Esophagus mucosa (tissue), 1 donor: ENCODE measurements around the gene ERBB3. TPM values are rescaled to one million over a fixed set of nuclear protein-coding genes. Genes with fewer than 3 reads are reported as not detected.

Experiments used
- ATAC-seq: fragments of 200-7000 bp; cut with Tn5 transposase; one replicate; pipeline ENCODE4 v1.9.1; 2020
- total RNA-seq: library from RNA; stranded (reverse); gene quantifications from one replicate; pipeline ENCODE4 v1.2.4, GENCODE V29; 2023
- donor health status: DM: yes; HTN: yes; CAD: no.

Gene ERBB3
- total RNA-seq, 1 donor from 2014 or later, result 68.1 TPM

DNA sequence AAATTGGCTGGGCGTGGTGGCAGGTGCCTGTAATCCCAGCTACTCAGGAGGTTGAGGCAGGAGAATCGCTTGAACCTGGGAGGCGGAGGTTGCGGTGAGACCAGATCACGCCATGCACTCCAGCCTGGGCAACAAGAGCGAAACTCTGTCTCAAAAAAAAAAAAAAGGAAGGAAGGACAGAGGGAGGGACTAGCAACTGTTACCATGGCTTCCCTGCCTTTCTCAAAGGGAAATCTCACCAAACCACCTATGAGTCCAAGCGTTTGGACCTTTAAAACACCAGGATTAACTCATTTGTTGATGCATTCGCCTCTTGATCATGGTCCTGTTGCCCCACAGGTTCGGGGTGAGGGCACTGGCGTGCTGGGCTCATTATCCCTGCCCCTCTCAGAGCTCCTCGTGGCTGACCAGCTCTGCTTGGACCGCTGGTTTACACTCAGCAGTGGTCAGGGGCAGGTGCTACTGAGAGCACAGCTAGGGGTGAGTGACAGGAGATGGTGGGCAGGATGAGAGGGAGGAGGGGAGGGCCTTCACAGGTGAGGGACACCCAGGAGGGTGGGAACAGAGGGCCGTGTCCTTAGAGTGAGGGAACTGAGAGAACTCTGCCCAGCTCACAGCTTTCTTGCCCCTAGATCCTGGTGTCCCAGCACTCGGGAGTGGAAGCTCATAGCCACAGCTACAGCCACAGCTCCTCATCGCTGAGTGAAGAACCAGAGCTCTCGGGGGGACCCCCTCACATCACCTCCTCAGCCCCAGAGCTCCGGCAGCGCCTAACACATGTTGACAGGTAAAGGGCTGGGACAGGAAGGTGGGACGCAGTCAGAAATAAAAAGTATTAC lies 62.2 kb downstream of the ERBB3 start:
- no peak for ATAC-seq

GRCh38 chr12:56143217-56143616 lies 63.3 kb downstream of the ERBB3 start:
- peak; percentile 45 for ATAC-seq

DNA sequence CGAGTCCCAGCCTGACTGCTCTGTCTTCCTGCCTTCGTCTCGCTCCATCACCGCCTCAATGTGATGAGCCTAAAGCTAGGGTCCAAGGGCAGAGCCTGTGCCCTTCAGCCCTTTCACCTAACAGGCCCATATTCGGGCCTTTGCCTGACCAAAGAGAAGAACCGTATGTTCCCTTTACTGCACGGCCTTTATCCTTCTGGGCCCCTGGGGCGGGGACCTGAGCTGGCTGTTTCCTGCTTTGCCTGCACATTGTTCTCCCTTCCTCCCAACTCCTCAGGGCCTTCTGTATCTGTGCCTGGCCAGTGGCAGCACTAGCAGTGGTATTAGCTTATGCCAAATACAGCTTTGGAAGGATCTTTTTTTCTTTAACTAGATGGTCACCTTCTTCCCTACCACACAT lies 63.9 kb downstream of the ERBB3 start:
- peak; percentile 33 for ATAC-seq

DNA sequence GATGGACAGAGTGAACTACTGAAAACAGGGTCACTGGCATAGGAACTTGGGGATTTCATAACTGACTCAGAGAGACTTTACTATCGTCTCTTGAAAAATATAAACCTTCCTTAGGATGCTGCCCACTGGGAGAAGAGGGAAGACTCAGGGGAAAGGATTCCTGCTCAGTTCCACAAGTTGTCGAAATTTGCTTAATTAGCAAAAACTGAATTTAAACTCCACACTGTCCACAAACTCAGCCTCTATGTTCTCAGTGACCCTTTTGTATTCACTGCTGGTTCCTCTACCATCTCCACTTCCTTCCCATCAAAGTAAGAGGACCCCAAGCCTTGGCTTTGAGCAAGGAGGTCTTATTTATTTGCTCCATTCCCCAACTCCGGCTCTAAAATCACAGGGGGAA lies 65.3 kb downstream of the ERBB3 start:
- ATAC-seq, result no peak

- ATAC-seq, result no peak
These were observed 66.8 kb downstream of the ERBB3 start for GRCh38 chr12:56146492-56147460.

DNA sequence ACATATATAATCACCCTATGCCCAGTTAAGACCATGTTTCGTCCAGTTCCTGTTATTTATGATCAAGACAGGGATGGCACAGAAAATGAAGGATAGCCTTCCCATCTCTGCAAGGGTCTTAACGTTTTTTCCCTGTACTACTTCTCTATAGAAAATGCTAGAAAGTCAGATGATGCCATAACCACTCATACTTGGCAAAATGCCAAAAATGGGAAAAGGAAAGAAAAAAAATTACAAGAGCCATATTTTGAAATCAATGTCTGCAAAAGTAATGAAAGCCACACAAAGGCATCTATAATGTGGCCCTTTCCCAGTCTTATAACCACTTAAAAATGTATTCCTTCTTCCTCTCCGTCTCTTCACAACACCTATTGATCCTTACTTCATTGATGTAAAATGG lies 70.6 kb downstream of the ERBB3 start:
- no peak for ATAC-seq

GRCh38 chr12:56151672-56152131 lies 71.7 kb downstream of the ERBB3 start:
- peak; percentile 73 for ATAC-seq

- ATAC-seq, result peak; percentile 92
These were observed 72.3 kb downstream of the ERBB3 start, which contains the start of gene MYL6B for GRCh38 chr12:56152132-56152755. TSS of gene MYL6B (plus strand) at chr12:56152587. CDS start at chr12:56153919, 1,332 bp downstream.

Other genes starting within 250 kb of the ERBB3 start
- gene MMP19, start 237.2 kb upstream of the ERBB3 start, total RNA-seq, result 0.60 TPM
- gene PYM1, start 152.3 kb upstream of the ERBB3 start, total RNA-seq, result 66.9 TPM
- gene DGKA, start 149.0 kb upstream of the ERBB3 start, total RNA-seq, result 170 TPM
- gene PMEL, start 114.1 kb upstream of the ERBB3 start, total RNA-seq, result 0.52 TPM
- 20.5 TPM for gene CDK2, start 113.3 kb upstream of the ERBB3 start, total RNA-seq
- 111 TPM for gene RAB5B, start 106.1 kb upstream of the ERBB3 start, total RNA-seq
- 16.0 TPM for gene SUOX, start 82.9 kb upstream of the ERBB3 start, total RNA-seq
- gene IKZF4, start 59.1 kb upstream of the ERBB3 start, total RNA-seq, result 4.3 TPM
- 52.8 TPM for gene RPS26, start 38.2 kb upstream of the ERBB3 start, total RNA-seq
- 125 TPM for gene PA2G4, start 24.4 kb downstream of the ERBB3 start, total RNA-seq
- gene RPL41, start 36.5 kb downstream of the ERBB3 start, total RNA-seq, result 4,992 TPM
- 1.8 TPM for gene ZC3H10, start 38.1 kb downstream of the ERBB3 start, total RNA-seq
- 48.8 TPM for gene ESYT1, start 48.1 kb downstream of the ERBB3 start, total RNA-seq
- gene MYL6B, start 72.4 kb downstream of the ERBB3 start, total RNA-seq, result 54.2 TPM
- 1,179 TPM for gene MYL6, start 78.2 kb downstream of the ERBB3 start, total RNA-seq
- gene SMARCC2, start 109.3 kb downstream of the ERBB3 start, total RNA-seq, result 44.4 TPM
- gene RNF41, start 141.8 kb downstream of the ERBB3 start, total RNA-seq, result 26.9 TPM
- 26.5 TPM for gene NABP2, start 144.2 kb downstream of the ERBB3 start, total RNA-seq
- not detected for gene SLC39A5, start 149.9 kb downstream of the ERBB3 start, total RNA-seq
- 19.8 TPM for gene ANKRD52, start 178.2 kb downstream of the ERBB3 start, total RNA-seq
- 3.1 TPM for gene COQ10A, start 186.8 kb downstream of the ERBB3 start, total RNA-seq
- 215 TPM for gene CS, start 220.2 kb downstream of the ERBB3 start, total RNA-seq
- 67.7 TPM for gene CNPY2, start 235.8 kb downstream of the ERBB3 start, total RNA-seq